CD14-positive monocyte (primary cell): ENCODE data around the gene EIF4G2. TPM values are rescaled to one million over a fixed set of nuclear protein-coding genes. Genes with fewer than 3 reads are reported as not detected.

Experiments used
- DNase-seq, 3 donors: peaks; one replicate each; pipeline ENCODE4 v3.0.0-alpha.2; 2011 to 2022
- H2AFZ ChIP-seq: 2 replicates; pipeline ENCODE4 v1.6.0; 2012; ENCODE audit warnings: mild to moderate bottlenecking, low read depth, low read length, inconsistent platforms; ENCODE audit not compliant: insufficient read depth, poor library complexity, severe bottlenecking
- H3K27ac ChIP-seq, 2 donors: 1 replicate in 1 of 2; 2 replicates in 1 of 2; pipeline ENCODE4 v1.5.1; 2012 to 2013; ENCODE audit warnings: low read length in 2 of 2, control low read depth in 1 of 2, inconsistent platforms in 1 of 2, low read depth in 1 of 2, mild to moderate bottlenecking in 1 of 2
- H3K27me3 ChIP-seq, 2 donors: one replicate each; pipeline versions ENCODE4 v1.6.0 to v1.6.1; 2011 to 2013; ENCODE audit warnings: low read length in 2 of 2; ENCODE audit not compliant: control insufficient read depth in 2 of 2, insufficient read depth in 2 of 2
- H3K36me3 ChIP-seq, 2 donors: replicated peaks in 1 of 2; 1 replicate in 1 of 2; 2 replicates in 1 of 2; pipeline versions ENCODE4 v1.5.1 to v1.6.1; 2012 to 2013; ENCODE audit warnings: low read length in 2 of 2, control low read depth in 1 of 2, inconsistent platforms in 1 of 2, mild to moderate bottlenecking in 1 of 2; ENCODE audit not compliant: insufficient read depth in 2 of 2, control insufficient read depth in 1 of 2
- H3K4me1 ChIP-seq, 2 donors: 1 replicate in 1 of 2; 2 replicates in 1 of 2; pipeline versions ENCODE4 v1.5.1 to v1.6.1; 2012 to 2013; ENCODE audit warnings: low read length in 2 of 2, control low read depth in 1 of 2, inconsistent platforms in 1 of 2, mild to moderate bottlenecking in 1 of 2, moderate library complexity in 1 of 2; ENCODE audit not compliant: insufficient read depth in 2 of 2, control insufficient read depth in 1 of 2
- H3K4me2 ChIP-seq: replicated peaks from 2 replicates; pipeline ENCODE3; 2012; ENCODE audit warnings: low read length, moderate library complexity, mild to moderate bottlenecking; ENCODE audit not compliant: poor library complexity, severe bottlenecking; ENCODE audit errors: extremely low read depth
- H3K4me3 ChIP-seq, 3 experiments: fragments of 200-600 bp in 1 of 3; sonication (generic) in 1 of 3; replicated peaks in 1 of 3; 1 replicate in 2 of 3; 2 replicates in 1 of 3; pipeline ENCODE4 v1.5.1; 2011 to 2013; ENCODE audit warnings: low read length in 3 of 3, mild to moderate bottlenecking in 3 of 3, control low read depth in 2 of 3, low read depth in 2 of 3, inconsistent platforms in 1 of 3, moderate library complexity in 1 of 3
- H3K79me2 ChIP-seq: 2 replicates; pipeline ENCODE4 v1.6.0; 2012; ENCODE audit warnings: mild to moderate bottlenecking, control low read depth, inconsistent platforms, low read length, moderate library complexity; ENCODE audit not compliant: insufficient read depth
- H3K9ac ChIP-seq: 2 replicates; pipeline ENCODE4 v1.6.0; 2017; ENCODE audit warnings: low read length, mild to moderate bottlenecking; ENCODE audit not compliant: insufficient read depth, poor library complexity, severe bottlenecking
- H3K9me3 ChIP-seq, 2 donors: replicated peaks in 1 of 2; 1 replicate in 1 of 2; 2 replicates in 1 of 2; pipeline versions ENCODE4 v1.5.1 to v1.6.1; 2012 to 2013; ENCODE audit warnings: low read length in 2 of 2, control low read depth in 1 of 2; ENCODE audit not compliant: control insufficient read depth in 1 of 2, insufficient read depth in 1 of 2
- H4K20me1 ChIP-seq: 2 replicates; pipeline ENCODE4 v1.6.0; 2012; ENCODE audit warnings: mild to moderate bottlenecking, low read length, control low read depth, moderate library complexity; ENCODE audit not compliant: insufficient read depth
- H3K27ac Mint-ChIP-seq, 7 donors: one replicate each; pipeline ENCODE4 v1.8.0; 2020; ENCODE audit warnings: mild to moderate bottlenecking in 7 of 7, mixed read lengths in 7 of 7, moderate library complexity in 6 of 7, inconsistent platforms in 2 of 7
- H3K27me3 Mint-ChIP-seq, 3 donors: one replicate each; pipeline ENCODE4 v1.8.0; 2021 to 2022; ENCODE audit warnings: low read depth in 3 of 3, mild to moderate bottlenecking in 3 of 3, mixed read lengths in 3 of 3, moderate library complexity in 3 of 3, inconsistent platforms in 1 of 3
- H3K36me3 Mint-ChIP-seq, 2 donors: one replicate each; pipeline ENCODE4 v1.8.0; 2020; ENCODE audit warnings: mixed read lengths in 2 of 2, inconsistent platforms in 1 of 2, mild to moderate bottlenecking in 1 of 2
- H3K4me1 Mint-ChIP-seq: one replicate; pipeline ENCODE4 v1.8.0; 2020; ENCODE audit warnings: mild to moderate bottlenecking, mixed read lengths
- H3K4me3 Mint-ChIP-seq, 2 donors: one replicate each; pipeline ENCODE4 v1.8.0; 2020; ENCODE audit warnings: mild to moderate bottlenecking in 2 of 2, mixed read lengths in 2 of 2, moderate library complexity in 1 of 2
- H3K9me3 Mint-ChIP-seq, 7 donors: one replicate each; pipeline ENCODE4 v1.8.0; 2020 to 2022; ENCODE audit warnings: mixed read lengths in 7 of 7, mild to moderate bottlenecking in 6 of 7, moderate library complexity in 6 of 7, inconsistent platforms in 2 of 7
- WGBS: methylation state at CpG from one replicate; pipeline ENCODE4 v1.1.5; 2013; ENCODE audit warnings: missing lambda C conversion rate; ENCODE audit not compliant: insufficient coverage; 5-methylcytosine and 5-hydroxymethylcytosine counted together
- intact Hi-C, 2 donors: fragments of 100-400 bp; cut with micrococcal nuclease; formaldehyde crosslinking; loops; one replicate each; pipeline versions ENCODE4 v1.15.0 to v1.15.1; 2023
- polyA plus RNA-seq, 3 donors: library from polyadenylated mRNA; depleted of rRNA in 1 of 3; unstranded in 2 of 3; stranded (reverse) in 1 of 3; fragments of 300-500 nt in 2 of 3; fragments of >200 nt in 1 of 3; fragmentation: Illumina TruSeq in 2 of 3; gene quantifications; 1 replicate in 2 of 3; 2 replicates in 1 of 3; pipeline ENCODE4 v1.2.3, GENCODE V29; 2012 to 2021
- TF ChIP-seq, protein P1 (sequence below): fragments of 200-600 bp; IDR thresholded peaks from one replicate; pipeline ENCODE4 v1.8.0; 2022; ENCODE audit warnings: antibody characterized with exemption, mild to moderate bottlenecking

EIF4G2 gene
- polyA plus RNA-seq, 3 donors = 334 to 439 (median 386) TPM

DNA sequence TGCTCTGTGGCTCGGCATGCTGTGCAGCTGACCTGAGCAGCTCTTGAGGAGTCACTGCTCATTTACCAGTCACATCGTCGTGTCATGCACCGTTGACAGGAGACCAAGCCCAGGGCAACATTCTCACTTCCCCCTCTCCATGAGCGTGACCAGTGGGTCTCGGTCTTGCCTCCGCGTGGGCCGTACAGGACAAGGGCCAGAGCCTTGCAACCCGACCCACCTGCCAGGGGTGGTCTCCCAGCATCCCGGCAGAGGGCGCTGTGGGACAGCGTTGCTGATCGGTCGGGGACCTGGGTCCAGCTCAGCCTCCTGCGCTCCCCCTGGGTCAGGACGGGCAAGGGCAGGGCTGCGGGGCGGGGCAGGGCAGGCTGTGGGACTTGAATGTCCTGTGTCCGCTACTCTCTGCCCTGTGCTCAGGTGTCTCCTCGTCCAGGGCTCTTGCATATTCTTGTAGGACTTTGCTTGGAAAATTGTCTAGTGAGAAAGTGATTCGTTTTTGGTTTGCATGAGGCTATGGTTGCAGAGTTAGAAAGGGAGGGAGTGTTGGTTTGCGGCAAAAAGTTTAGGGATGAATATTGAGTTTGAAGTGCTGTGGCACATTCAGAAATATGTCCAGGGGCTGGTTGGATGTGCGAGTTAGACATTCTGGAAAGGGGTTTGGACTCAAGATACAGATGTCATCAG, 16.2 kb downstream of the EIF4G2 start:
- peak overlapping the region; percentile 44 for H2AFZ ChIP-seq
- no peak overlapping the region for H3K27ac ChIP-seq
- peaks cover 0 to 4% (median 0%) of the 10 kb centered on the region in 7 donors for H3K9me3 Mint-ChIP-seq
- peak overlapping the region in 4 of 7 donors; percentile 21 to 46 (median 34) for H3K27ac Mint-ChIP-seq
- peak overlapping the region in 1 of 2 donors; percentile 36 for H3K4me3 Mint-ChIP-seq
- peaks cover 23 to 25% of the 10 kb centered on the region in 2 donors for H3K36me3 Mint-ChIP-seq
- TF ChIP-seq, protein P1, sequence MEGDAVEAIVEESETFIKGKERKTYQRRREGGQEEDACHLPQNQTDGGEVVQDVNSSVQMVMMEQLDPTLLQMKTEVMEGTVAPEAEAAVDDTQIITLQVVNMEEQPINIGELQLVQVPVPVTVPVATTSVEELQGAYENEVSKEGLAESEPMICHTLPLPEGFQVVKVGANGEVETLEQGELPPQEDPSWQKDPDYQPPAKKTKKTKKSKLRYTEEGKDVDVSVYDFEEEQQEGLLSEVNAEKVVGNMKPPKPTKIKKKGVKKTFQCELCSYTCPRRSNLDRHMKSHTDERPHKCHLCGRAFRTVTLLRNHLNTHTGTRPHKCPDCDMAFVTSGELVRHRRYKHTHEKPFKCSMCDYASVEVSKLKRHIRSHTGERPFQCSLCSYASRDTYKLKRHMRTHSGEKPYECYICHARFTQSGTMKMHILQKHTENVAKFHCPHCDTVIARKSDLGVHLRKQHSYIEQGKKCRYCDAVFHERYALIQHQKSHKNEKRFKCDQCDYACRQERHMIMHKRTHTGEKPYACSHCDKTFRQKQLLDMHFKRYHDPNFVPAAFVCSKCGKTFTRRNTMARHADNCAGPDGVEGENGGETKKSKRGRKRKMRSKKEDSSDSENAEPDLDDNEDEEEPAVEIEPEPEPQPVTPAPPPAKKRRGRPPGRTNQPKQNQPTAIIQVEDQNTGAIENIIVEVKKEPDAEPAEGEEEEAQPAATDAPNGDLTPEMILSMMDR = peak; percentile 90
- H3K9me3 ChIP-seq = no peaks in the 10 kb centered on the region
- peak overlapping the region; percentile 37 for H3K4me2 ChIP-seq
- intact Hi-C loops = loop anchor here (2.0 to 10.0 kb wide), 3 partner anchors 230 to 992 kb away; no protein-coding TSS in a partner anchor
- H3K4me1 Mint-ChIP-seq = peaks cover 29% of the 10 kb centered on the region
- no peaks in the 10 kb centered on the region for H3K79me2 ChIP-seq
- peaks cover 9 to 23% (median 10%) of the 10 kb centered on the region in 3 donors for H3K27me3 Mint-ChIP-seq
- peak; percentile 83 to 89 (median 86) for DNase-seq
- H3K27me3 ChIP-seq = peaks cover 0 to 4% of the 10 kb centered on the region in 2 donors
- peaks cover 13% of the 10 kb centered on the region for H4K20me1 ChIP-seq
- WGBS = 7% methylated on average over 24 of the region's 24 CpGs
- H3K9ac ChIP-seq = no peak overlapping the region
- no peak overlapping the region for H3K4me3 ChIP-seq
- H3K4me1 ChIP-seq = peaks cover 20 to 21% of the 10 kb centered on the region in 2 donors
- peaks cover 14 to 22% of the 10 kb centered on the region in 2 donors for H3K36me3 ChIP-seq

DNA sequence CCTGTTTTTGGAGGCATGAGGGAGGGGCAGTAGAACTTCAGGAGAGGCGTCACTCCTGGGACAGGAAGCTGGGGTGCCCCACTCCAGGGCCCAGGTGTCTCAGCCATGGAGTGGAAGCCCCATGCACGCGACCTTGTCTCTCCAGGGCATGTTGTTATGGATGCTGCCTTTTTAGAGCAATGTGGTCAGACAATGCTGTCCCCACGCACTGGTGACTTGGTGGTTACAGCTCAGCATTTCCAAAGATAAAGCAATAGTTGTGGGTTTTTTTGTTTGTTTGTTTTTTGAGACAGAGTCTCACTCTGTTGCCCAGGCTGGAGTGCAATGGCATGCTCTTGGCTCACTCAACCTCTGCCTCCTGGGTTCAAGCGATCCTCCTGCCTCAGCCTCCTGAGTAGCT, 22.3 kb downstream of the EIF4G2 start:
- Mint-ChIP-seq H3K27me3 (peaks cover 2 to 6% (median 5%) of the 10 kb centered on the region in 3 donors), H3K4me3 (no peak overlapping the region), H3K9me3 (peaks cover 0 to 3% (median 0%) of the 10 kb centered on the region in 7 donors), H3K36me3 (no peaks in the 10 kb centered on the region), H3K27ac (peak overlapping the region in 3 of 7 donors; percentile 4 to 34 (median 8)), H3K4me1 (peaks cover 9% of the 10 kb centered on the region)
- Histone ChIP-seq H3K4me3 (no peak overlapping the region), H3K79me2 (no peaks in the 10 kb centered on the region), H3K9ac (no peak overlapping the region), H2AFZ (no peak overlapping the region), H4K20me1 (no peaks in the 10 kb centered on the region), H3K27me3 (no peaks in the 10 kb centered on the region), H3K27ac (no peak overlapping the region), H3K4me2 (no peak overlapping the region), H3K36me3 (no peaks in the 10 kb centered on the region), H3K4me1 (peaks cover 5 to 8% of the 10 kb centered on the region in 2 donors), H3K9me3 (no peaks in the 10 kb centered on the region)
- intact Hi-C loops = no loop called here
- 50% methylated on average over 5 of the region's 5 CpGs for WGBS
- TF ChIP-seq, protein P1 = no peak
- no peak for DNase-seq
